NCI-H82 treated with DMSO at 0.1 percent for 48 hours (cell line): Measurements from ENCODE around the gene THADA.

Source experiments
- DNase-seq: peaks from one replicate; lab custom pipeline; 2025; ENCODE audit not compliant: unreplicated experiment; lab: John Stamatoyannopoulos, UW

THADA gene

DNA sequence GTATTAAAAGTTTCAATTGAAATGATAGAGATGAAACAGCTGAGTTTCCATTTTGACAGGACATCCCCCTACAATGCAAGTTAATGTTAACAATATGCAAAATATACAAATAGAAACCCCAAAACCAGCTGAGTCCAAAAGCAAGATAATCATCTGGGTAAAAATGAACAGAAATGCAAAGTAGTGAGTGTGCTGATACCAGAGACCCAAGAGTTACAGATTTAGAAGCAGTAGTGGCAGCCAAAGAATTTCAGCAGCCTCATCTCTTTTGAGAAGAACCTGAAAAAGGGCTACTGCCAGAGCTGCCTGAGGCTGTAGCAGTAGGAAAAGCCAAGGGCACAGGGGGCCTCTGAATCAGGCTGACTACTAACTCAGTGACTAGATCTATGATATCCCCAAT is 82.6 kb downstream of the THADA start:
- no peak for DNase-seq

DNA sequence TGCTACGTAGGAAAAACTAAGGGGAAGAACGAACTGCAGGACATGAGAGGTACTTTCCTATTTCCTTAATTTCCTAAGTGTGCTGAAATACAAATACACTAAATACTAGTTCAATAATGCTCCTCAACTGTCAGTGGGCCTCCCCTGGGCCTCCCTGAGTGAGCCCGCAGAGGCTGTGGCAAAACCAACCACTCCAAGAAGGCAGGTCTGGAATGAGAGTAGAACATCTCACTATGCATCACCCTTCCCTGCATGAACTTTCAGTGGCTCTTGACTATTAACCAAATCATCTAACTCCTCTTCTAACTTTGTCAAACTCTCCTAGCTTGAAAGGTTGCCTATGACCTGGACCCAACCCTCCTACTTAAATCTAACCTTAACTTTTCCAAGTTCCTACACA is 84.6 kb downstream of the THADA start:
- no peak for DNase-seq

DNA sequence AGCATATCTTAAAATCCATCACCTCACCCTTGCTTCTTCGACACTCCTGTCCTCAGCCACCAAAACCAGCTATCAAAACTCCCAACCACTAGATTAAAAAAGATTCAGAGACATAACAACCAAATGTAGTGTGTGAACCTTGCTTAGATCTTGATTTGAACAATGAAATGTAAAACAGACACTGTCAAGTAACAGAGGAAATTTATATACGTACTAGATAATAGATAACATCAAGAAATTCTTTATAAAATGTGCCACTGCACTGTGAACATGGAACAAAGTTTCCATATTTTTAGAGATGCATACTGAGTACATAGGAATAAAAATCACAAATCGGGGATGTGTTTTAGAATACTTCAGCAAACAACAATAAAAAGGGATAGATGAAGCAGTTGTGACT is 86.0 kb downstream of the THADA start:
- DNase-seq: no peak

DNA sequence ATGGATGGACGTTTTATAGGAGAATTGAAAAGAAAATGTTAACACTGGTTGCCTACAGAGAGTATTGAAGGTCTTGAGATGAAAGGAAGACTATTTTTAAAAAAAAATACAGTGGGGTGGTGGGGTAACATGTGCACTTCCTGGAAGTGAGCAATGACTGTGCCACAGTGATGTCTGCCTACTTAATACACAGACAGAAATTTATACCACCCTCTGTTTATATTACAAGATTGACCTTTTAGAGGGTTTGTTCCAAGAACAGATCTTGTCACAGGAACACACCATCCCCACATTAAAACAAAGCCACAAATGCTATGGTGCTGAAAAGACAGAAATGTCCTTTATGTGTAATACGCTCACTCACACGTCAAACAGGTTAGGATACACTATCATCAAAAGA is 87.6 kb downstream of the THADA start:
- DNase-seq: no peak

DNA sequence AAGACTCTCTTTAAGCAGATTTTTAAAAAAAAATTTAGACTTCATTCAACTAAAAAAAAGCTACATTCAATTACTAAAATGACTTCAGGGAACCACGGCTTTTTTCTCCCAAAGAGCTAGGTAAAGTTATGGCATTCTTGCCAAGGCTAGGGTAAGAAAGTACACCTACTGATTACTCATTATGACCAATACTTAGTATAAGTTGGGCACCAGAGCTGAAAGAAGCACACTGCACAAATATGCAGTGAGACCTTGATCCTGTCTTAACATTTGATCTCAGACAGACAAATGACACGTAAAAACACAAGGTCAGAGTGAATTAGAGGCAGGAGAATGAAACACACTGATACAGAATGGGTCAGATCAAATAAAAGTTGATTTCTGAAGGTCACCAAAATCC is 88.7 kb downstream of the THADA start:
- DNase-seq: no peak

DNA sequence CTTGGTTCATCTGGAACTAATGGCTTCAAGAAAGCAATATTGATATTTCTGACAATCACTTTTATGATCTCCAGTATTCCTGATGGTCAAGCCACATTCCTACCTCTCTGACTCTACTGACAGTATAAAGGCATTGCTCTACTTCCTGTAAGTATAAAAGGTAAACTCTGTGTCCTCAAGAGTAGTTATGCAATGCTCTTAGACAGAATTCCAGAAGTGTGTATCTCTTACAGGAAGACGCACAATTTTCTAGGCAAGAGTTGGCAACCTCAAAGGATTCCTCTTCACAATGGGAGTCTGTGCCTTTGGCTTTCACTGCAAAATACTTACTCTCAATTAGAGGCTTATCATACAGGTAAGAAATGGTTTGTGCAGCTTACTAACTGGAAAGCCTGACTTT is 100.1 kb downstream of the THADA start:
- DNase-seq: no peak

DNA sequence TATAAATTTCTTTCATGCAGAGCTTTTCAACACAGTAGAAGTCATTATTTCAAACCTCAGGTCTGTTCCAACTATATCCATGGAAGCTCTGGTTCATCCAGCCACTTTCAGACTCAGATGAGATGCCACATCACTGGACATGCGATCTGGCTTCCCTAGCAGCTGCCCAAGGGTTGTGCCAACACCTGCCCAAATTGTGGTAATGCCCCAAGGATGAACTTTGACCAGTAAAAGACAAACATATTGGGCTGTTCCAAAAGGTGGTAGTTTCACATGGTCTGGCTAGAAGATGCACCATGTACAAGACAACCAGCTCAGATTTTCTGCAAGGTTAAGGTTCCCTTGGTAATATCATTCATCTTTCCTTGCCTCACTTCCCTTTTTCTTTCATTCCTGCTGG is 101.9 kb downstream of the THADA start:
- DNase-seq: no peak

DNA sequence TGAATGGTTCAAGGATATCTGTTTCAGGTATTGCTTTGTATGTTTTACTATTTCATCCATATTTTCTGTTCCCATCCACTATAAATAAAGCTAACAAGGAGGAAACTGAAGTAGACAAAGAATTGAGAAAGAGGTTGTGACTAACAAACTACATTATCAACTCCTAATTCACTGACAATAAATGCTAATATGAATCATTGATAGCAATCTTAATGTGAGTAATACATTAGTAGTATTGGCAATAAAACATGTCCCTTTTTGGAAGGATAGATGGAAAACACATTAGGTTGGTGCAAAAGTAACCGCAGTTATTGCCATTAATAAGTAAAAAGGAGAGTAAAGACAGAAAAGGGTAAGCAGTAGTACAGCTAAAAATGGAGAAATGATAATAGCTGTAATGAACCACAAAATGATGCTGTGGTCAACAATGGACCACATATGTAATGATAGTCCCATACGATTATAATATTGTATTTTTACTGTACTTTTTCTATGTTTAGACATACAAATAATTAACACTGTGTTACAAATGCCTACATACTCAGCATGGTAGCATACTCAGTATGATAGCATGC is 104.7 kb downstream of the THADA start:
- no peak for DNase-seq

DNA sequence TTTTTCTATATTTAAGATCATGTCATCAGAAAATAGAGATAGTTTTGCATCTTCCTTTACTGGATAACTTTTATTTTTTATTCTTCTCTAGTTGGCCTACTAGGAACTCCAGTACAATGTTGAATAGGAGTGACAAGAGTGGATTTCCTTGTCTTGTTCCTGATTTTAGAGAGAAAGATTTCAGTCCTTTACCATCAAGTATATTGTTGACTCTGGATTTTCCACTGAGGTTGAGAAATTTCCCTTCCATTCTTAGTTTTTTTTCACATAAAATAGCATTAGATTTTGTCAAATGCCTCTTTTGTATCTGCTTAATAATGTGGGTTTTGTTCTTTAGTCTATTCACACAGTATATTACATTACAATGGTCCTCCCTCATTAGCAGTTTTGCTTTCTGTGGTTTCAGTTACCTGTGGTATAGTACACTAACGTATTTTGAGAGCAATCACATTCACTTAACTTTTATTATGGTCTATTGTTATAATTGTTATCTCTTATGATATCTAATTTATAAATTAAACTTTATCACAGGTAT is 105.5 kb downstream of the THADA start:
- DNase-seq: no peak

DNA sequence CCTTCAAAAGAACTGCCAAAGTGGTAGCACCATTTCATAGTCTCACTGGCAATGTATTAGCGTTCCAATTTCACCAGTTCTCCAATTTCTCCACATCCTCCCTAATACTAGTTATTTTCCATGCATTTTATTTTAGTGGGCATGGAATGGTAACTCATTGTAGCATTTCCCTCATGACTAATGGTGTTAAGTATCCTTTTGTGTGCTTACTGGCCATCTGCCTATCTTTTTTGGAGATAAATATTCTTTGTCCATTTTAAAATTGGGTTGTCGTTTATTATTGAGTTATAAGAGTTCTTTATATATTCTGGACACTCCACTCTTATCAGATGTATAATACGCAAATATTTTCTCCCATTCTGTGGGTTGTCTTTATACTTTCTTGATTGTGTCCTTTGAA is 107.1 kb downstream of the THADA start:
- no peak for DNase-seq

DNA sequence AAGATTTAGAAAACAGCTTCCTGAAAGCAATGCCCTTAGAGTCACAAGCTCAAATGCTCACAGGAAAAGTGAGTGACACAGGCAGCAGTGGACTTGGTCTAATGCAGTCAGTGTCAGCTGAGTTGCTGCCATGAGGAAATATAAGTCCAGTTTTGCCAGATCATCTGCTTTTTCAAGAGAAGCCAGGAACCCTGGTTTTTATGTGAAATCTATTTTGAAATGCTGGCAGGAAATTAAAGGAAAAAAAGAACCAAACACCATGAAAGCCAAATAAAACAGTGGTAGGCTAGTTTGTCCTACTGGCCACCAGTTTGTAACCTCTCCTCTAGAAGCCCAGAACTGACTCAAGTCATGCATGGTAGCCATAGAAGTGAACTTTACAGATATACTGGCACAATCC is 109.2 kb downstream of the THADA start:
- DNase-seq: no peak

DNA sequence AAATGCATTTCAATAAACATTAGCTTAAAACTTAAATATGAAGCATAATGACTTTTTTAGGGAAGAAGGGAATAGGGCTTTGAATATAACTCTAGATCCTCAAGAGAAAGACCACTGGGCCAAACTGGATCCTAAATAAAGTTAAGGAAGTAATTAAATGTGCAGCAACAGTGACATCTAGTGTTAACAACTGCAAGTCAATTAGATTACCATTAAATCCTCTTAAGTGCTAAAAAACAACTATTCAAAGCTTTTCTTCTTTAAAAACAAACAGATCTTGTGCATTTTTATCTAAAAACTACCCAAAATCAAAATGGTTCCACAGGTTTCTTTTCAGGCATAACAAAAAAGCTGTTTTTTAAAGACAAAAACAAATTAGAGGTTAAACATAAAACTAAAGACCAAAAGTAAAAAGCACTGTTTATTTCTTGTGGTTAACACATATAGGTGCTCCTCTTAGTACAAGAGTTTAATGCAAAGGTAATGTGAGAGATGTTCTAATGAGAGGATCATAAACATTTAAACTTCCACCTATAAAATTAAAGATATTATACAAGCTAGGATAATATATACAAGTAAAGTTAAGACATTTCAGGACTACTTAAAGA is 111.4 kb downstream of the THADA start:
- peak; percentile 71 for DNase-seq

DNA sequence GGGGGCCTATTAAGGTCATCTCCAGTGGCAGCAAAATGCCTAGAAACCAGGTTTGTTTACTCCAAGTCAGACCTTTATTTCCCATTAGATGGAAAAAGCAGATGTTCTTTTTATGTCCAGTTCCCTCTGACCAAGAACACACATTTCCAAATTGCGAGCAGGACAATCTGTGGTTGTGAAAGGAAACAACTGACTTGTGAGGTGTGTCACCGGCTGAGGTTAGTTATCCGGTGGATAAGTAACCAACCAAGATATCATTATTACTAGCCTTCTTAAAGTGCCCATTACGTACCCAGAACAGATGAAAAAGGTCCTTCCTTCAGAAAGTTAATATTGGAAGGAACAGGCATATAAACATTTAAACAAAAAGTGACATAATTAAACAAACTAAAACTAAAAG is 112.9 kb downstream of the THADA start:
- DNase-seq: no peak

DNA sequence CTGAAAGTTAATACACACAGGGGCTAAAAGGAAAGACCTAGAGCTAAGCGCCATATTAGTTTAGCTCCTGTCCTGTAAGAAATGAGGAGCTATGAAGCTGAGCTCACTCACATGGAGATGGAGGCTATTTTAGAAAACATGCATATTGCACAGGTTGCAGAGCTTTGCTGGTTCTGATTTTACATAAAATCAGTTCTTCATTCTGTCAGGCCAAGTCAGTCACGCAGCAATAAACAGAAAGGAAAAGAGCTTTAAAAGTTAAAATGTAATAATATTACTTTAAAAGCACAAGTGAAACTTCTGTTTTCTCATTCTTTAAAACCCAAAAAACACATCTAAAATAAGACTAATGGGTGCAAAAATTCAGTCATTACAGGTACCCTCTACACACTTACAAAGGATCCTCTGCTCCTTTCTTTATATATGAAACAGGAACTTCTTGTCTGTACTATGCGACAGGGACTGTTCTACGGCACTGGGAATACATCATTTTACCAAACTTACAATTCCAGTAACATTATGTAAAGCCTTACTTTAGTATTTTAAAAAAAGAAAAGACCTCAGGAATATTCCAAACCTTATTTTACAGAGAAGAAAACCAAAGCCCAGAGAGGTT is 113.8 kb downstream of the THADA start:
- DNase-seq: no peak

DNA sequence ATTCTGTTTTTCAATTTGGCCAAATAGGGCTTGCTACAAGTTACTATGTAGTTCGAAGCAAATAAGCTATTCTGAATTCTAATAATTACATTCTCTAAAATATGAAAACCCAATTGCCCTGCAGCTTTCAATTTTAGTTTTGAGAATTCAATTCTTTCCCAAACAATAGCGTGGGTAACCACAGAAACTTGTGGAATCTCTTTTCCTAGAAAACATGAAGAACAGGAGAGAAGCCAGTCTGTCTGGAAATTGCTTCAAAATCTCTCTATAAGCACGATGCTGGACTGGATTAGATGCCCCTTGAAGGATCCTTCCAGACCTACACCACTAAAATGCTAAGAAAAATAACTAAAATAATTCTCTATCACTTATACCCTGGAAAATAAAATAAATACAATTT is 115.0 kb downstream of the THADA start:
- no peak for DNase-seq

DNA sequence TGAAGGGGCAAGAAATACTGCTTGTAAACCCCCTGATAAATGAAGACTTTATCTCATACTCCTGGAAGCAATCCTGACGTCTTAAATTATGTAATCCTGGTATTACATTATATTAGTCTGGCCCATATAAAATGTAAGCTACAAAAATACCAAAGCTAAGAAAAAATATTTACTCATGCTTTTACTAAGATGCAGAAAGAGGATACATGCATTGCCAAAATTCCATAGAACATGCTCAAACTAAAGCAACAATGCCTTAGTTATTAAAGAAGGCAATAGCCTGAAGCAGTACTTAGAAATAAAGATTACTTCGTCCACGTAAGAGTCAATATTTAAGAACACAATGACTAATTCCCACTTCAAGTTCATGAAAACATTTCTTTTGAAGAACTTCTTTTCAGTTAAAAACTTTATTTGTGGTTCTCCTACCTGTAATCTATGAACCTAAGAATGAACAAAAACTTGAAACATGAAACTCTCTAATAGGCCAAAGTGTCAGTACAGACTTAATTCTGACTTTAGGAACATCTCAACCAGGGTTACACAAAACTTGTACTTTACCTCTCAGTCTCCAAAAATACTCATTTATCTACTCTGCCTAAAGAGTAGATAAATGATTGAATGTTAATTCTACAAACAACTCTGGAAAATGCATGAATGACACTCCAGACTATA is 117.3 kb downstream of the THADA start:
- no peak for DNase-seq

DNA sequence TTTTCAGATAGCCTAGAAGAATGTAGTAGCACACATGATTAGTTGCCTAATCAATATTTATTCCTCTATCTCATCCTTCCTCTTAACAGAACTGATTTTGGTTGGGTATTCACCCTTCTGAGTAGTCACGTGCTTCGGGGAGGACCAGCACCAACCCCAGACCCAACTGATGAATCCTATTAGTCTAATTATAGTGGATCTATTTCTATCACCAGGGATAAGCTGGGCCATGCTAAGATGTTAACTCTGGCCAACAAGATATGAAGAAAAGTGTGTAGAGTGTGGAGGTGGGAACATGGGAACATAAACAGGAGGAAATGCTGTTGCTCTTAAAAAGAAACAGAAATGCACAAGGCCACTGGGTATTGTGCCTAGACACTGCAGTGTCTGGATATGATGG is 119.9 kb downstream of the THADA start:
- DNase-seq: peak; percentile 89

DNA sequence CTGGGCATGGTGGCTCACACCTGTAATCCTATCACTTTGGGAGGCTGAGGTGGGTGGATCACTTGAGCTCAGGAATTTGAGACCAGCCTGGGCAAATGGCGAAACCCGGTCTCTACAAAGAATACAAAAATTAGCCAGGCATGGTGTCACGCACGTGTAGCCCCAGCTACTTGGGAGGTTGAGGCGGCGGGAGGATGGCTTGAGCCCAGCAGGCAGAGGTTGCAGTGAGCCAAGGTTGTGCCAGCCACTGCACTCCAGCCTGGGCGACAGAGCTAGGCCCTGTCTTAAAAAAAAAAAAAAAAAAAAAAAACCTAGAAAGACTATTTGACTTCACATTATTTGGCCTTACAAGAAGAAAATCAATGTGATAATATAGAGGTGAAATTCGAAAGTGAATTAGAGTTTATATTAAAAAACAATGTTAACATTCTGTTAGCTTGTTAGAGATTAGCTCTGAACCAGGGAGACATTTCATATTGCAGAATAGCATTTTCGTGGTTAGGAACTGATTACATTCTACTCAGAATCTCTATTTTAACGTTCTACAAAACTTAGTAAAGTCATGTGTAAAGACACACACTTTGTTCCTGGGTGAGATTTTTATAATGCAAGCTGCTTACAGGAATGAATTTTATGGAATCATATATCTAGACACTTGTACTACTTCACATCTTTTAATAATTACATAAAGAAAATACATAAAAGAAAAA is 120.5 kb downstream of the THADA start:
- DNase-seq: no peak

DNA sequence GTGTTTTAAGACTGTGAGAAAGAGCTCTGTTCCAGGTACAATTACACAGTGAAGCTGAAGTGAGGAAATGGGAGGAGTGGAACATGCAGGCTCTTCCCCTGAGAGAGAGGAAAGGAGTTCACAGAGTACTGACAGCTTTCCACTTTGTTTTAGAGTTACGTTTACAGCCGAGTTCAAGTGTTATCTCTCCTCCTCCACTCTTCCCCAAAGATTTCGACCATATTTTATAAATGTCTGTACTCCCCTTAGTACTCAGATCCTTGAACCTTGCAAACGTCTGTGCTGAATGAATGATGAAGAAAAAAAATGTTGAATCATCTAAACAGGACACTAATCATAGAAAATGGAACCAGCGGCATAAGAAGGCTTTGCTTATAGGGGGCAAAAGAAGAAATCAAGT is 121.6 kb downstream of the THADA start:
- no peak for DNase-seq

DNA sequence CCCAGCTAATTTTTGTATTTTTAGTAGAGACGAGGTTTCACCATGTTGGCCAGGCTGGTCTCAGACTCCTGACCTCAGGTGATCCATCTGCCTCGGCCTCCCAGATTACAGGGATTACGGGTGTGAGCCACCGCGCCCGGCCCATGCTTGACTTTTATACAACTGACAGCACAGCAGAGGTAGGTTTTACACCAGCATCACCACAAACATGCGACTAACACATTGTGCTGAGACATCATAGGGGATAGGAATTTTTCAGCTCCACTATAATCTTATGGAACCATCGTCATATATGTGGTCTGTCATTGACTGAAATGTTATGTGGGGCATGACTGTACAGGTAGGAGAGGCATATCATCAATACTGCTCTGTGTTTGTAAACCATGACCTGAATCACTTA is 122.1 kb downstream of the THADA start:
- no peak for DNase-seq

DNA sequence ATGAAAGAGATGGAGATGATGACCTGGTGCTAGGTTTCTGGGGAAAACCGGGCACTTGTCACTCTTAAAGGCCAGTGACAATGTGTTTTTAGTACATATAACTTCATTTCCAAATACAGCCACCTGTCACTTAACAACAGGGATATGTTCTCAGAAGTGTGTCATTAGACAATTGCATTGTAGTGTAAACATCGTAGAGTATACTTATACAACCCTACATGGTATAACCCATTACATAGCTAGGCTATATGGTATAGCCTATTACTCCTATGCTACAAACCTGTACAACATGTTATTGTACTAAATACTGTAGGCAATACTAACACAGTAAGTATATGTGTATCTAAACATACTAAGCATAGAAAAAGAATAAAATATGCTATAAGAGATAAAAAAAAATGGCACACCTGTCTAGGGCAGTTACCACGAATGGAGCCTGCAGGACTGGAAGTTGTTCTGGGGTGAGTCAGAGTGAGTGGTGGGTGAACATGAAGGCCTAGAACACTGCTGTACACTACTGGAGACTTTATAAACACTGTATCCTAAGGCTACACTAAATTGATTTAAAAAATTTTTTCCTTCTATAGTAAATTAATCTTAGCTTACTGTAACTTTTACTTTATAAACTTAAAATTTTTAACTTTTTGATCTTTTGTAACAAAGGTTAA is 123.2 kb downstream of the THADA start:
- DNase-seq: no peak
